Pancreas (tissue), 10 donors: Measurements from ENCODE around the gene ARHGAP8. TPM values are rescaled to one million over a fixed set of nuclear protein-coding genes. Genes with fewer than 3 reads are reported as not detected.
A peak's percentile ranks its signal among the peaks of the same experiment; 100 is the strongest.

ENCODE experiments used
- ATAC-seq, 4 donors: fragments of 200-7000 bp; cut with Tn5 transposase; one replicate each; pipeline versions ENCODE4 v1.8.0 to v1.9.1; 2020; ENCODE audit warnings: mild to moderate bottlenecking in 4 of 4, moderate library complexity in 4 of 4
- DNase-seq, 6 donors: peaks; one replicate each; pipeline ENCODE4 v3.0.0-alpha.2; 2020
- FAIRE-seq: peaks from 2 replicates; lab custom pipeline; 2012; peaks lifted over from hg19 to GRCh38; lab: Jason Lieb, UNC
- H3K27ac ChIP-seq, 4 donors: fragments of 200-600 bp; sonication (generic); 1 replicate in 3 of 4; 2 replicates in 1 of 4; pipeline versions ENCODE4 v1.5.0 to v1.8.0; 2020
- H3K27me3 ChIP-seq, 4 donors: fragments of 200-600 bp; one replicate each; pipeline ENCODE4 v1.8.0; 2021
- H3K36me3 ChIP-seq, 3 donors: fragments of 200-600 bp; sonication (generic) in 1 of 3; one replicate each; pipeline versions ENCODE4 v1.5.0 to v1.8.0; 2020 to 2021
- H3K4me1 ChIP-seq, 3 donors: fragments of 200-600 bp; one replicate each; pipeline ENCODE4 v1.8.0; 2021
- H3K4me3 ChIP-seq, 4 donors: fragments of 200-600 bp; sonication (generic) in 2 of 4; one replicate each; pipeline versions ENCODE4 v1.5.0 to v1.8.0; 2020 to 2021
- H3K9me3 ChIP-seq, 4 donors: fragments of 200-600 bp; one replicate each; pipeline ENCODE4 v1.8.0; 2021
- WGBS, 2 donors: extraction: QIAGEN DNeasy Blood & Tissue Kit; methylation state at CpG; one replicate each; pipeline ENCODE4 v1.1.7; 2013; 5-methylcytosine and 5-hydroxymethylcytosine counted together
- intact Hi-C, 3 donors: fragments of 100-400 bp; cut with DNase I; formaldehyde crosslinking; loops; one replicate each; pipeline versions ENCODE4 v1.11.1 to v1.14.2; 2022
- polyA plus RNA-seq, 2 donors: library from polyadenylated mRNA; stranded (reverse); fragments of 200-250 nt; gene quantifications; one replicate each; pipeline ENCODE4 v1.2.3, GENCODE V29; 2013
- total RNA-seq, 6 donors: library from RNA; stranded (reverse); fragmentation: NEBNext Ultra II Directional in 4 of 6; extraction: Animal tissue kit (Norgen Biotek cat#: 25700) in 4 of 6; gene quantifications; one replicate each; pipeline versions ENCODE4 v1.2.1 to v1.2.4, GENCODE V29; 2021 to 2023
- TF ChIP-seq, protein P1 (sequence below), 4 donors: fragments of 200-600 bp; sonication (generic) in 3 of 4; IDR thresholded peaks; one replicate each; pipeline versions ENCODE4 v1.5.0 to v1.8.0; 2021; ENCODE audit warnings: antibody characterized with exemption in 4 of 4
- donor health status: healthy with polysubstance abuse.
- donor health status: DM: no; HTN: no; CAD: no; lungs with moderate emphysema.
- donor health status: DM: no; HTN: no; CAD: no.
- donor health status: control.
- donor health status: control.
- donor health status: Bipolar disorder and iron deficiency.
- donor health status: DM: yes; HTN: yes; CAD: no.
- donor health status: DM: no; HTN: no; CAD: no.
- donor health status: DM: no; HTN: no; CAD: no.
- donor health status: DM: yes; HTN: yes; CAD: no.

Gene ARHGAP8
- total and polyA plus RNA-seq, 8 donors: 8.6 to 59.2 (median 15.1) TPM

DNA sequence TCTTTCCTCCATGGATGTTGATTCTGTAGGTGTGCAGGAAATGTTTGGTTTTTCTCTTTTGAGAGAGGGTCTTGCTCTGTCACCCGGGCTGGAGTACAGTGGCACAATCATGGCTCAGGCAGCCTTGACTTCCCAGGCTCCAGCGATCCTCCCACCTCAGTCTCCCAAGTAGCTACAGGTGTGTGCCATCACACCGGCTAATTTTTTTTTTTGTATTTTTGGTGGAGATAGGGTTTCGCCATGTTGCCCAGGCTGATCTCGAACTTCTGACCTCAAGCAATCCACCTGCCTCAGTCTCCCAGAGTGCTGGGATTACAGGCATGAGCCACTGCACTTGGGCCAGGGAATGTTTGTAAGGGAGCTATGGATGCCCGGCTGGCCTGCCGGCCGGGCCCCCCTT is 45.9 kb upstream of the ARHGAP8 start:
- DNase-seq (no peak), ATAC-seq (no peak), FAIRE-seq (no peak)
- H3K4me3 ChIP-seq: no peak overlapping the region
- H3K27ac ChIP-seq: no peak overlapping the region
- no peaks in the 10 kb centered on the region for H3K36me3 ChIP-seq
- 75 to 84% methylated on average over 8 of the region's 8 CpGs for WGBS, 2 donors
- H3K9me3 ChIP-seq: no peaks in the 10 kb centered on the region
- TF ChIP-seq, protein P1, sequence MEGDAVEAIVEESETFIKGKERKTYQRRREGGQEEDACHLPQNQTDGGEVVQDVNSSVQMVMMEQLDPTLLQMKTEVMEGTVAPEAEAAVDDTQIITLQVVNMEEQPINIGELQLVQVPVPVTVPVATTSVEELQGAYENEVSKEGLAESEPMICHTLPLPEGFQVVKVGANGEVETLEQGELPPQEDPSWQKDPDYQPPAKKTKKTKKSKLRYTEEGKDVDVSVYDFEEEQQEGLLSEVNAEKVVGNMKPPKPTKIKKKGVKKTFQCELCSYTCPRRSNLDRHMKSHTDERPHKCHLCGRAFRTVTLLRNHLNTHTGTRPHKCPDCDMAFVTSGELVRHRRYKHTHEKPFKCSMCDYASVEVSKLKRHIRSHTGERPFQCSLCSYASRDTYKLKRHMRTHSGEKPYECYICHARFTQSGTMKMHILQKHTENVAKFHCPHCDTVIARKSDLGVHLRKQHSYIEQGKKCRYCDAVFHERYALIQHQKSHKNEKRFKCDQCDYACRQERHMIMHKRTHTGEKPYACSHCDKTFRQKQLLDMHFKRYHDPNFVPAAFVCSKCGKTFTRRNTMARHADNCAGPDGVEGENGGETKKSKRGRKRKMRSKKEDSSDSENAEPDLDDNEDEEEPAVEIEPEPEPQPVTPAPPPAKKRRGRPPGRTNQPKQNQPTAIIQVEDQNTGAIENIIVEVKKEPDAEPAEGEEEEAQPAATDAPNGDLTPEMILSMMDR (IDR thresholded peaks at IDR 0.05): no peak
- intact Hi-C loops: no loop called here
- H3K4me1 ChIP-seq: peaks cover 0 to 3% (median 0%) of the 10 kb centered on the region in 3 donors
- H3K27me3 ChIP-seq: no peaks in the 10 kb centered on the region

DNA sequence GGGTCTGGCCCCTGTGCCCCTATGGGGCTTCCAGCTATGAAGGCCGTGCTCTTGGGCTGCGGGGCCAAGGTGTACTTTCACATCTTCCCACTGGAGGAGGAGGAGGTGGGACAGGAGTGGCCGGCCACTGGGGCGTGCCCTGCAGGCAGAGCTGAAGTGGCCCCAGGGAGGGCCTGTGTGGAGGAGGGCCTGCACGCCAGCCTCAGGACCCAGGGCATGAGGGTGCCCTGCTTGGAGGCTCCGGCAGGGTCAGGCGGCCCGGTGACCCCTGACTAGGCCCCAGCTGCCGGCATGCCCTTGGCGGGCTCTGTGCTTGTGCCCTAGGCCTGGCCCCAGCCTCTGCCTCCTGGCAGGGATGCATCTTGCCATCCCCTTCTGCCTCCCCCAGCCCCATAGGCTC is 45.2 kb upstream of the ARHGAP8 start:
- FAIRE-seq (no peak), ATAC-seq (no peak), DNase-seq (peak in 1 of 6 donors; percentile 62)
- H3K4me3 ChIP-seq: no peak overlapping the region
- H3K27me3 ChIP-seq: no peaks in the 10 kb centered on the region
- intact Hi-C loops: no loop called here
- H3K9me3 ChIP-seq: no peaks in the 10 kb centered on the region
- TF ChIP-seq, protein P1 (IDR thresholded peaks at IDR 0.05): no peak
- WGBS, 2 donors: 91 to 93% methylated on average over 10 of the region's 10 CpGs
- no peak overlapping the region for H3K27ac ChIP-seq
- no peaks in the 10 kb centered on the region for H3K36me3 ChIP-seq
- H3K4me1 ChIP-seq: peaks cover 0 to 3% (median 0%) of the 10 kb centered on the region in 3 donors

DNA sequence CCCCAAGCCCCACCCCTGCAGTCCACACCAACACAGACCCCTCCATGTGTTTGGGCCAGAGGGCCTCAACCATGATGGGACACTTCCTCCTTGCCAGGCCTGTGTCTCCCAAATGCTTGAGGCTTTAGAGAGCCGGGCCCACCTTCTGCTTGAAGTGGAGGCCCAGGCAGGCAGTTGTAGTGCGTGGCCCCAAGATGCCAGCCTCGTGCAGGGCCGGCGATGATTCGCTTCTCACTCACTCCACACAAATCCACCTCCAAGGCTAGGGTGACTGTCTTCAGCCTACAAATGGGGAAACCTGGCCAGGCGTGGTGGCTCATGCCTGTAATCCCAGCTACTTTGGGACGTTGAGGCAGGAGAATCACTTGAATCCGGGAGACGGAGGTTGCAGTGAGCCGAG is 44.6 kb upstream of the ARHGAP8 start:
- no peak overlapping the region for H3K4me3 ChIP-seq
- no peaks in the 10 kb centered on the region for H3K27me3 ChIP-seq
- no peaks in the 10 kb centered on the region for H3K36me3 ChIP-seq
- no peaks in the 10 kb centered on the region for H3K9me3 ChIP-seq
- H3K4me1 ChIP-seq: peaks cover 0 to 3% (median 0%) of the 10 kb centered on the region in 3 donors
- intact Hi-C loops: no loop called here
- FAIRE-seq (no peak), ATAC-seq (no peak), DNase-seq (no peak)
- WGBS, 2 donors: 95% methylated on average over 11 of the region's 11 CpGs
- H3K27ac ChIP-seq: no peak overlapping the region
- TF ChIP-seq, protein P1 (IDR thresholded peaks at IDR 0.05): no peak

DNA sequence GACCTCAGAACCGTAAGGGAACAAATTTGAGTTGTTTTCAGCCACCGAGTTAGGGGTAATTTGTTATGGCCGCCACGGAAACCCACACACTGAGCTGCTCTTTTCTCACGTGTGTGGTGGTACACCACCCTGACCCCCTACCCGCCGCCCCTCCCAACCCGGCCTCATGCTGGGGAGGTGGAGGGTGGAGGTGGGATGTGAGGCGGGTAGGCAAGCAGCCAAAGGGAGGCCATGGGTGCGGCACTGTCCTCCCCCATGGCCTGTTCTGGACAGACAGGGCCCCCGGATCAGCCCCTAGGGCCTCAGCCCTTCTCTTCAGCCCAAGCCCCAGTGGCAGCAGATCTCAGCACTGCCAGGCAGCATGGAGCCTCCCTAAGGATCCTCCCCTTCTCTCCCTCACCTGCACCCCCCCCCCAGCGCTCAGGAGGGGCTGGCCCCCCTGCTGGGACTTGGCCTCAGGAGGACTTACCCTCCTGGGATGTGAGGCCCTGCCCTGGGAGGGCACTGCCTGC is 42.4 kb upstream of the ARHGAP8 start:
- Histone ChIP-seq H3K27me3 (no peaks in the 10 kb centered on the region), H3K4me1 (no peaks in the 10 kb centered on the region), H3K4me3 (no peak overlapping the region), H3K27ac (no peak overlapping the region), H3K36me3 (no peaks in the 10 kb centered on the region), H3K9me3 (no peaks in the 10 kb centered on the region)
- intact Hi-C loops: no loop called here
- DNase-seq (peak in 1 of 6 donors; percentile 62), FAIRE-seq (no peak), ATAC-seq (no peak)
- WGBS, 2 donors: 86 to 92% methylated on average over 12 of the region's 12 CpGs
- TF ChIP-seq, protein P1 (IDR thresholded peaks at IDR 0.05): no peak

DNA sequence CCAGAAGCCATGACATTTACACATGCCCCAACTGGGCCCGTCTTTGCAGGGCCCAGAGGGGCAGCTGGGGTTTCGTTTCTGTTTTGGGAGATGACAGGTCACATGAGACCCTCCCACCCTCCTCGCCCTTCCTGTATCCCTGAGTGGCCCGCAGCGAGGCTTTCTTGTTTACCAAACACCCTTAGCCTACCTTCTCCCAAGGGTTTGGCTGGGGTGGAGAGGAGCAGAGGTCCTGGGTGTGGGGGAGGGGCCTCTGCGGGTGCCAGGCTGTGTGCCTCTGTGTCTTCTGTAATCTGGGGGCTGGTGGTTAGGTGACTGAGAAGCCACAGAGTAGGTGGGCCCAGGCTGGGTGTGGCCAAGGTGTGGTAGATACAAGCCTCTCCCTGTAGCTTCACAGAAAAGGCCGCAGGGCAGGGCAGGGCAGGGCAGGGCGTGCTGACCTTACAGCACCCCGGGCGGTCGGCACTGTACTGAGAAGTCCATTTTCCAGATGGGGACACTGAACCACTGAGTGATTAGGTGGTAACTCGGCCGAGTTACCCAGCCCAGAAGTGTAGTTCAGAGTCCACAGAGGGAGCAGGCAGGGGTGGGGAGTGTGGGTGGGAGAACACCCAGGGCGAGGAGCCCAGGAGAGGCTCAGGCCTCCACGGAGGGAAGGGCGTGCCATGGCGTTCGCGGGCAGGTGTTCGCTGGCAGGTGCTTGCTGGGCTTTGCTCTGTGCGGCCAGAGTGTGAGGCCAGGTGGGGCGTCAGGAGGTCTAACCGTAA is 41.7 kb upstream of the ARHGAP8 start:
- TF ChIP-seq, protein P1 (IDR thresholded peaks at IDR 0.05): no peak
- H3K27me3 ChIP-seq: no peaks in the 10 kb centered on the region
- H3K36me3 ChIP-seq: no peaks in the 10 kb centered on the region
- intact Hi-C loops: no loop called here
- DNase-seq (no peak), FAIRE-seq (no peak), ATAC-seq (peak in 2 of 4 donors; percentile 24 to 29)
- WGBS, 2 donors: 80 to 86% methylated on average over 23 of the region's 23 CpGs
- H3K4me1 ChIP-seq: no peaks in the 10 kb centered on the region
- no peaks in the 10 kb centered on the region for H3K9me3 ChIP-seq
- no peak overlapping the region for H3K4me3 ChIP-seq
- H3K27ac ChIP-seq: no peak overlapping the region
